Prostate gland (tissue), 2 donors: ENCODE measurements around the gene GGT5.

ENCODE experiments used
- CTCF ChIP-seq, 4 experiments: fragments of 200-600 bp in 2 of 4; fragments of 450-650 bp in 2 of 4; sonication (generic) in 2 of 4; IDR thresholded peaks; 1 replicate in 3 of 4; 2 replicates in 1 of 4; pipeline ENCODE4 v1.5.1; 2016 to 2019; ENCODE audit warnings: antibody characterized with exemption in 4 of 4, mild to moderate bottlenecking in 2 of 4, moderate library complexity in 2 of 4
- POLR2A ChIP-seq: fragments of 450-650 bp; IDR thresholded peaks from one replicate; pipeline ENCODE4 v1.6.1; 2016; ENCODE audit warnings: antibody characterized with exemption, mild to moderate bottlenecking
- POLR2AphosphoS5 ChIP-seq: sonication (generic); formaldehyde crosslinking; IDR thresholded peaks from one replicate; pipeline ENCODE4 v1.6.1; 2017; ENCODE audit warnings: antibody characterized with exemption

GRCh38 chr22:24171822-24172221 lies 73.1 kb downstream of the GGT5 start:
- TF ChIP-seq CTCF (IDR thresholded peaks at IDR 0.05) (no peak), POLR2AphosphoS5 (no peak), POLR2A (no peak)
